Ovary (tissue), 9 donors: ENCODE measurements around the gene TAPT1. TPM values are rescaled to one million over a fixed set of nuclear protein-coding genes. Genes with fewer than 3 reads are reported as not detected.

Experiments
- DNase-seq, 5 donors: peaks; one replicate each; pipeline ENCODE4 v3.0.0-alpha.2; 2019 to 2020
- H3K27ac ChIP-seq, 2 donors: fragments of 200-600 bp; one replicate each; pipeline versions ENCODE4 v1.5.1 to v1.8.0; 2019 to 2022
- H3K27me3 ChIP-seq: fragments of 200-600 bp; one replicate; pipeline ENCODE4 v1.8.0; 2022
- H3K36me3 ChIP-seq: fragments of 200-600 bp; sonication (generic); one replicate; pipeline ENCODE4 v1.5.1; 2019
- H3K4me1 ChIP-seq: one replicate; pipeline ENCODE4 v1.8.1; 2013; ENCODE audit warnings: mild to moderate bottlenecking, moderate library complexity; ENCODE audit not compliant: insufficient read depth
- H3K4me3 ChIP-seq: fragments of 200-600 bp; sonication (generic); one replicate; pipeline ENCODE4 v1.5.1; 2017
- H3K9me3 ChIP-seq, 2 donors: fragments of 200-600 bp in 1 of 2; sonication (generic) in 1 of 2; one replicate each; pipeline versions ENCODE4 v1.5.1 to v1.8.1; 2013 to 2019; ENCODE audit warnings: mild to moderate bottlenecking in 1 of 2, moderate library complexity in 1 of 2
- EP300 ChIP-seq: sonication (generic); formaldehyde crosslinking; IDR thresholded peaks from one replicate; pipeline ENCODE4 v1.6.1; 2017; ENCODE audit warnings: antibody characterized with exemption
- POLR2A ChIP-seq: fragments of 450-650 bp; IDR thresholded peaks from one replicate; pipeline ENCODE4 v1.6.1; 2017; ENCODE audit warnings: antibody characterized with exemption, mild to moderate bottlenecking, moderate library complexity
- WGBS, 3 donors: extraction: QIAGEN DNeasy Blood & Tissue Kit in 1 of 3; methylation state at CpG; one replicate each; pipeline versions ENCODE4 v1.1.5 to v1.1.7; 2013 to 2017; 5-methylcytosine and 5-hydroxymethylcytosine counted together
- intact Hi-C, 4 donors: fragments of 100-400 bp; cut with DNase I; formaldehyde crosslinking; loops; one replicate each; pipeline versions ENCODE4 v1.11.0 to v1.15.1; 2022 to 2023
- polyA plus RNA-seq, 2 donors: library from polyadenylated mRNA; stranded (reverse); fragments of 200-250 nt in 1 of 2; fragments of 350-450 nt in 1 of 2; fragmentation: Illumina TruSeq in 1 of 2; extraction: RNeasy Lipid Tissue Mini Kit (QIAGEN cat#74804) in 1 of 2; gene quantifications; one replicate each; pipeline ENCODE4 v1.2.3, GENCODE V29; 2013 to 2014
- total RNA-seq, 7 donors: library from RNA; depleted of rRNA in 2 of 7; stranded (reverse); fragments of >200 nt in 2 of 7; fragmentation: NEBNext Ultra II Directional in 3 of 7; extraction: Animal tissue kit (Norgen Biotek cat#: 25700) in 3 of 7; gene quantifications; one replicate each; pipeline versions ENCODE4 v1.1.0 to v1.2.4, GENCODE V29; 2016 to 2023
- TF ChIP-seq, protein P1 (sequence below), 3 donors: fragments of 450-650 bp in 2 of 3; fragments of 200-600 bp in 1 of 3; IDR thresholded peaks; one replicate each; pipeline versions ENCODE4 v1.5.1 to v1.8.0; 2016 to 2022; ENCODE audit warnings: antibody characterized with exemption in 3 of 3, mild to moderate bottlenecking in 1 of 3
- donor health status: DM: no; HTN: no; CAD: no; lungs with moderate emphysema.
- donor health status: DM: no; HTN: no; CAD: no.
- donor health status: Bipolar disorder and iron deficiency.
- donor health status: DM: yes; HTN: yes; CAD: no.
- donor health status: DM: no; HTN: no; CAD: no.
- donor health status: DM: yes; HTN: yes; CAD: no.

The TAPT1 gene
- total and polyA plus RNA-seq, 9 donors: 18.3 to 36.7 (median 27.2) TPM

DNA sequence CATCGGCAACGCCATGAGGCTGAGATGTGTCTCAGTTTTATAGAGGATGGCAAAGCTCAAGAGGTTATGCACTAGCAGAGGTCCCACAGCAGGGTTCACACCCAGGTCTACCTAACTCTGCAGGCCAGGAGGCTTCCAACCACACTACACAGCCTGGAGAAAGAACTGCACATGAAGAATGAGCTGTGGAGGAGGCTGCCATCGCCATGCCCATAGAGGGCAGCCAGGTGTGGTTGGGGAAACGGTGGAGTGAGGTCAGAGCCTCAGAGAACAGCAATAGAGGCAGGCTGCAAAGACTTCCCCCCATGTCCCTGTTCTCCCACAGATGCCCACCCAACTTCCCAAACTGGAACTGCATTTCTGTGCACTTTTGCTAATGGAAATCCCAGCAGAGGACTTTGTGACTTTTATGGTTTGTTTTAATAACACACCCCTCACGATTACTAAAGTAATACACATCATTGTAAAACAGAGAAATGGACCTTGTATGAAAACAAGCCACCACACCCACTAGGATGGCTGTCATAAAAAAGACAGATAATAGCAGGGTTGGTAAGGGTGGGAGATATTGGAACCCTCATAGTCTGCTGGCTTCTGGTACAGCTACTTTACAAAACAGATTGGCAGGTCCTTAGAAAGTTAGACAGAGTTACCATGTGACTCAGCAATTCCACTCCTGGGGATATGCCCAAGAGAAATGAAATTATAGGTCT lies 83.5 kb downstream of the TAPT1 start:
- no peak overlapping the region for H3K27ac ChIP-seq
- 81 to 85% (median 82%) methylated on average over 5 of the region's 5 CpGs for WGBS, 3 donors
- no peaks in the 10 kb centered on the region for H3K27me3 ChIP-seq
- H3K36me3 ChIP-seq: no peaks in the 10 kb centered on the region
- H3K4me1 ChIP-seq: no peaks in the 10 kb centered on the region
- intact Hi-C loops: no loop called here
- DNase-seq: no peak
- no peak overlapping the region for H3K4me3 ChIP-seq
- H3K9me3 ChIP-seq: no peaks in the 10 kb centered on the region
- TF ChIP-seq EP300: no peak

- no peaks in the 10 kb centered on the region for H3K36me3 ChIP-seq
- TF ChIP-seq POLR2A (no peak), EP300 (no peak)
- TF ChIP-seq, protein P1, sequence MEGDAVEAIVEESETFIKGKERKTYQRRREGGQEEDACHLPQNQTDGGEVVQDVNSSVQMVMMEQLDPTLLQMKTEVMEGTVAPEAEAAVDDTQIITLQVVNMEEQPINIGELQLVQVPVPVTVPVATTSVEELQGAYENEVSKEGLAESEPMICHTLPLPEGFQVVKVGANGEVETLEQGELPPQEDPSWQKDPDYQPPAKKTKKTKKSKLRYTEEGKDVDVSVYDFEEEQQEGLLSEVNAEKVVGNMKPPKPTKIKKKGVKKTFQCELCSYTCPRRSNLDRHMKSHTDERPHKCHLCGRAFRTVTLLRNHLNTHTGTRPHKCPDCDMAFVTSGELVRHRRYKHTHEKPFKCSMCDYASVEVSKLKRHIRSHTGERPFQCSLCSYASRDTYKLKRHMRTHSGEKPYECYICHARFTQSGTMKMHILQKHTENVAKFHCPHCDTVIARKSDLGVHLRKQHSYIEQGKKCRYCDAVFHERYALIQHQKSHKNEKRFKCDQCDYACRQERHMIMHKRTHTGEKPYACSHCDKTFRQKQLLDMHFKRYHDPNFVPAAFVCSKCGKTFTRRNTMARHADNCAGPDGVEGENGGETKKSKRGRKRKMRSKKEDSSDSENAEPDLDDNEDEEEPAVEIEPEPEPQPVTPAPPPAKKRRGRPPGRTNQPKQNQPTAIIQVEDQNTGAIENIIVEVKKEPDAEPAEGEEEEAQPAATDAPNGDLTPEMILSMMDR (IDR thresholded peaks at IDR 0.05): no peak
These were observed 85.4 kb downstream of the TAPT1 start for GRCh38 chr4:16140879-16141249.

DNA sequence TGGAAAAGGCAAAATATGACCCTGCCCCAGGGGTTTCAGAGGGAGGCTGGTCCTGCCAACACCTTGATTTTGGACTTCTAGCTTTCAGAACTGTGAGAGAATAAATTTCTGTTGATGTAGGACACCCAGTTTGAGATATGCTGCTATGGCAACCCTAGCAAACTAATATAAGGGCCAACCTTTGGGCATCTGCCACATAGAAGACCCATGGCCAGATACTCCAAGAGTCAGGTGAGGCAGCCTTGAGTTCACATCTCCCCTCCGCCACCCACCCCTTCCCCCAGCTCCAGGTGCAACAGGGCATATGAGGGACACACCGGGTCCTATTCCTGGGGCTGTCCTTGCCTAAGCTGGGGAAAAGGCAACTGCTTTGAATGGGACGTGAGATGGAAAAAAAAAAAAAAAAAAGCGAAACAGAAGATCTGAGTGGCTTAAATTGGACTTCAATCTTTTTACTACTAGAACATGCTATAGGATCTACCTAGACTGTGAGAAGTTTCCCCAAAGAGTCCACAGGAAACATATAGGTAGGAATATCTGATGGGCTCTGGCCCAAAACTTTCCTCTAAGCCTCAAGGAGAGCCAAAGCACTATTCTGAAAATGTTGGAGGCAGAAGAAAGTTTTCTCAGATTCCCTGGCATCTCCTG lies 85.9 kb downstream of the TAPT1 start:
- H3K4me1 ChIP-seq: no peaks in the 10 kb centered on the region
- H3K36me3 ChIP-seq: no peaks in the 10 kb centered on the region
- no peak overlapping the region for H3K4me3 ChIP-seq
- TF ChIP-seq, protein P1 (IDR thresholded peaks at IDR 0.05): no peak
- no peak for TF ChIP-seq EP300
- no peak for TF ChIP-seq POLR2A
- H3K27ac ChIP-seq: no peak overlapping the region
- intact Hi-C loops: no loop called here
- WGBS, 3 donors: 91 to 94% (median 93%) methylated on average over 4 of the region's 4 CpGs
- no peaks in the 10 kb centered on the region for H3K27me3 ChIP-seq
- H3K9me3 ChIP-seq: no peaks in the 10 kb centered on the region
- no peak for DNase-seq

More at GRCh38 chr4:16140879-16141249, 85.4 kb downstream of the TAPT1 start:
- DNase-seq: no peak
- intact Hi-C loops: no loop called here
- no peaks in the 10 kb centered on the region for H3K27me3 ChIP-seq
- no peaks in the 10 kb centered on the region for H3K4me1 ChIP-seq
- no peak overlapping the region for H3K4me3 ChIP-seq
- no peak overlapping the region for H3K27ac ChIP-seq
- no peaks in the 10 kb centered on the region for H3K9me3 ChIP-seq

DNA sequence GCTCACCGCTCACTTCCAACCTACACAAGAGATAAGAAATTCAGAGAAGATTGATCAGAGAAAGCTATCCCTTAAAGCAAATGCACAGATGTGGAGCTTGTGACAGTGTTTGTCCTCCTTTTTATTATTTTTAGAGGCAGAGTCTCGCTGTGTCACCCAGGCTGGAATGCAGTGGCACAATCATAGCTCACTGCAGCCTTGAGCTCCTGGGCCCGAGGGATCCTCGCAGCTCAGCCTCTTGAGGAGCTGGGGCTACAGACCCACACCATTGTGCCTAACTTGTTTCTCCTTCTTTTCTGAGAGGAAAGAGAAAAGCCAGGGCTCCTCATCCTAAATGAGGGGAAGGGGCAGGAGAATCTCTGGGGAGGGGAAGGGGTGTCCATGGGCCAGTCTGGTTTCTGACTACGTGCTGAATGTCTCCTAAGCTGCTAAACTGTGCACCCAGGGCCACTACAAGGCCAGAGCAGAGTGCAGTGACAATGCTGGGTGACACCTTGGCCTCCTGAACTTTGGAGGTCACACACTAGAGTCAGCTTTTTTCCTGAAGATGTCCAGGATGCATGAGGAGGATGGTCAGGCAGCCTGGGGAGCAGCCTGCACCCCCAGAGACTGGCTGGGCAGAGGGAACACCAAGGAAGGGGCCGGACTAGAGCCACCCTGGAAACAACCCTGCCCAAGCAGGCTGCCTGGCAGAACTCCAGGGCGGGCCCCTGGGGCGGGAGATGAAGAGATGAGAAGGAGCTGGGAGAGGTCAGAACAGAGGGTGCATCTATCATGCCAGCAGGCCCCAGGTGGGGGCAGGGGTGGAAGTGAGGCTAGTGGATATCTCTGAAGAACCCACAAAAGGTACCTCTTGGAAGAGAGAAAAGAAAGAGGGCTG lies 87.0 kb downstream of the TAPT1 start:
- intact Hi-C loops: no loop called here
- no peak for DNase-seq
- no peaks in the 10 kb centered on the region for H3K27me3 ChIP-seq
- no peak overlapping the region for H3K4me3 ChIP-seq
- no peak overlapping the region for H3K27ac ChIP-seq
- 89 to 92% (median 90%) methylated on average over 8 of the region's 8 CpGs for WGBS, 3 donors
- TF ChIP-seq EP300 (no peak), POLR2A (no peak)
- TF ChIP-seq, protein P1 (IDR thresholded peaks at IDR 0.05): no peak
- no peaks in the 10 kb centered on the region for H3K9me3 ChIP-seq
- H3K4me1 ChIP-seq: no peaks in the 10 kb centered on the region
- H3K36me3 ChIP-seq: no peaks in the 10 kb centered on the region
